ENCODE data around the gene GNGT1.

Gene GNGT1

GRCh38 chr7:93943816-93944540, 37.6 kb downstream of the GNGT1 start:
- DNase-seq (ENCODE audit: low read depth) = no peak

- DNase-seq (ENCODE audit: low read depth) = no peak
Observed at GRCh38 chr7:93944673-93945072, 38.3 kb downstream of the GNGT1 start.

DNA sequence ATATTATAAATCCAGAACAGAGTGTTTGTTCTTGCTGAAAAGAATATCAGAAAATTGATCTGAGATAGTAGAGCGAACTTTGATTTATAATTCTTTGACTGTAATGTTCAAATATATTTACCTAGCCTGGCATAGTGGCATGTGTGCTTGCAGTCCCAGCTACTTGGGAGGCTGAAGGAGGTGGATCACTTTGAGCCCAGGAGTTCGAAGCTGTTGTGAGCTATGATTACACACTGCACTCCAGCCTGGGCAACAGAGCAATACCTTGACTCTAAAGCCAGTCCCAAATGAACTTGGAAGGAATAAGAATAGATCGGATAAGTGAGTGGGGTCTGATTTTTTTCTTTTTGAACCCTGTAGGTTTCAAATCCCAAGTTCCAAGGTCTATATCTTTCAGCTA, 38.7 kb downstream of the GNGT1 start:
- no peak for DNase-seq (ENCODE audit: low read depth)

DNA sequence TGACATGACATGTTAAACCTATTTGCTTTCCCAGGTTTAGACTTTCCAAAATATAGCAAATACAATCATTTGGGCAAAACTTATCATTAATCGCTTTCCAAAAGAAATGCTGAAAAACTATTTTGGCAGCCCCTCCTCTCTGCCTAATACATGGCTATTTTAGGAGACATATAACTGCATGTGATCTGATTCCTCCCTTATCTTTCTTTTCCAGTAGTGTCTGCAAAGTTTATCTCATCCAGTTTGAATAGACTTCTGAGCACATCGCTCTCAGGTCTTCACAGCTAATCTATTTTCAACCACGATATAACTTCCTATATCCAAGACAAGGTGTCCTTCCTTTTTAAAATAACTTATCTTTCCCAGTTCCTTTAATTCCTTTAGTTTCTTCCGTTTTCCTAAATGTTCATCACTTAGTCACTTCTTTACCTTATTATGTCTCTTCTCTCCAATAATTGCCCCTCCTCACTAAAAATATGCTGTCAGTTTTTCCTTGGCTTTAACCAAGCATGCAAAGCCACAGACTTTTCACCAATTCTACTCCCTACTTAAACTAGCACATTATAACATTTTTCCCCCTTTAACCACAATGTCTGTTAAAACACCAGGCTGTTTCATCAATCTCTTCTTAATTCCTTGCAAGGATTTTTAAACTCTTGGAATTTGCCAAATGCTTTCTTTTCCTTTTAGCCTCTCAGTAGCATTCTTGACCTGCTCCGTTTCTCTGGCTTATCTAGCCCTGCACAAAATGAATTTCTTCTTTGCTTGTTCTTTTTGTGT, 39.6 kb downstream of the GNGT1 start:
- DNase-seq (ENCODE audit: low read depth) = no peak

GRCh38 chr7:93948106-93948505, 41.7 kb downstream of the GNGT1 start:
- no peak for DNase-seq (ENCODE audit: low read depth)

- no peak for DNase-seq (ENCODE audit: low read depth)
Observed at GRCh38 chr7:93948873-93949272, 42.5 kb downstream of the GNGT1 start.

GRCh38 chr7:93949423-93949822, 43.1 kb downstream of the GNGT1 start:
- DNase-seq (ENCODE audit: low read depth) = no peak

- no peak for DNase-seq (ENCODE audit: low read depth)
Observed at GRCh38 chr7:93955304-93955703, 48.9 kb downstream of the GNGT1 start.

DNA sequence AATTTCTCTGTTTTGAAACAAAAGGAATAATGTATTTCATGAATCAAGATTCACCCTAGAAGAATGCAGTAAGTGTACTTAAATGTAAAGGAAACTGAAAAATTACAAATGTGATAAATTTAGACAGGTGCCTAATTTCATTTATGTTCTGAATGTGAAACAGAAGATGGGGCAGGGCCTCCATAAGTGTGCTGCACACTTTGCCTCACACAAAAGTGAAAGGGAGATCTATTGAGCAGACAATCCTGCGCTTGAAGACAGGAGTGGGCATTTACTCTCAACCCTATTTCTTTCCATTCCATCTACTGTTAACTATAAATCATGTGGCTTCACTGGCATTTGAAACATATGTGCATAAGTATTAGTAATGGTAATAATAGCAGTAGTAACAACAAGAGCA, 51.4 kb downstream of the GNGT1 start:
- no peak for DNase-seq (ENCODE audit: low read depth)

GRCh38 chr7:93958216-93958615, 51.8 kb downstream of the GNGT1 start:
- no peak for DNase-seq (ENCODE audit: low read depth)

DNA sequence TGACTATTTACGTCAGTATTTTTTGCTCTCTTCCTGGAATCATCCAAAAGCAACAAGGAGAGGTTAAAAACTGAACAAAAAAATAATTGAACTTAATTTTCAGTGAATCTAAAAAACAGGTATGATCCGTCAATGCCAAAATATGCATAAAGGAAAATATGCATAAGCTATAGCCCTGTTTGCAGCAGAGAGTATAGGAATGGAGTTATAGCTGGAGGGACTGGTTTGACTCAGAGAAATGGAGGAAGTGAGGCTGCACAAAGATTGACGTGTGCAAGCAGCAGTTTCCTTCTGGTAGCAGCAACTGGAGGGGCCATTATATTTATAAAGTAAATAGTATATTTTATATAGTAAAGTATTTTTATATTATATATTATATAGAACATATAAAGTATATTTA, 52.3 kb downstream of the GNGT1 start:
- DNase-seq (ENCODE audit: low read depth) = no peak

Data from stimulated activated CD8-positive, alpha-beta memory T cell treated with anti-CD3 and anti-CD28 coated beads, Interleukin-7, amount 100 ng/mL, for 24 hours (primary cell).